ENCODE data around the gene CEMIP.

DNA sequence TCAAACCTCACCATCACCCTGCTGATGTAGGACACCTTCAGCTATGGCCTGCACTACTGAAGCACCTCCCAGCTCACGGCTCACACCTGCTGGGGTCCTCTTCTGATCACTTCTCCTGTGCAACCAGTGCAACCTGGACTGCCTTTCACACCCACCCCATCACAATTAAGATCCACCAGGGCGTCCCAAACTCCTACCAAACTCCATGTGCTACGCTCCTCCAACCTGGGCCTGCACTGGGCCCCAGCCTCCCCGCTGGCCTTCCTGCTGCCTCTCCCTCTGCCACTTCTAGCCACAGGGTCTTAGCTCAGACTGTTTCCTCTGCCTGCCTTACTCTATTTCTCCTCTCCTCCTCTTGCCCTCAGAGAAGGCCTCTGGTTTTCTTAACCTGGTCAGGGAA lies 197.7 kb downstream of the CEMIP start:
- TF ChIP-seq, protein P1, sequence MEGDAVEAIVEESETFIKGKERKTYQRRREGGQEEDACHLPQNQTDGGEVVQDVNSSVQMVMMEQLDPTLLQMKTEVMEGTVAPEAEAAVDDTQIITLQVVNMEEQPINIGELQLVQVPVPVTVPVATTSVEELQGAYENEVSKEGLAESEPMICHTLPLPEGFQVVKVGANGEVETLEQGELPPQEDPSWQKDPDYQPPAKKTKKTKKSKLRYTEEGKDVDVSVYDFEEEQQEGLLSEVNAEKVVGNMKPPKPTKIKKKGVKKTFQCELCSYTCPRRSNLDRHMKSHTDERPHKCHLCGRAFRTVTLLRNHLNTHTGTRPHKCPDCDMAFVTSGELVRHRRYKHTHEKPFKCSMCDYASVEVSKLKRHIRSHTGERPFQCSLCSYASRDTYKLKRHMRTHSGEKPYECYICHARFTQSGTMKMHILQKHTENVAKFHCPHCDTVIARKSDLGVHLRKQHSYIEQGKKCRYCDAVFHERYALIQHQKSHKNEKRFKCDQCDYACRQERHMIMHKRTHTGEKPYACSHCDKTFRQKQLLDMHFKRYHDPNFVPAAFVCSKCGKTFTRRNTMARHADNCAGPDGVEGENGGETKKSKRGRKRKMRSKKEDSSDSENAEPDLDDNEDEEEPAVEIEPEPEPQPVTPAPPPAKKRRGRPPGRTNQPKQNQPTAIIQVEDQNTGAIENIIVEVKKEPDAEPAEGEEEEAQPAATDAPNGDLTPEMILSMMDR (IDR thresholded peaks at IDR 0.05), result no peak
- TF ChIP-seq EP300 (IDR thresholded peaks at IDR 0.05; ENCODE audit: low read depth), result no peak

Data from transverse colon (tissue), 3 donors.